ENCODE results near the gene LRPPRC. TPM values are rescaled to one million over a fixed set of nuclear protein-coding genes. Genes with fewer than 3 reads are reported as not detected.

LRPPRC gene
- total RNA-seq, 1 donor from 2014 or later, result 92.8 TPM

DNA sequence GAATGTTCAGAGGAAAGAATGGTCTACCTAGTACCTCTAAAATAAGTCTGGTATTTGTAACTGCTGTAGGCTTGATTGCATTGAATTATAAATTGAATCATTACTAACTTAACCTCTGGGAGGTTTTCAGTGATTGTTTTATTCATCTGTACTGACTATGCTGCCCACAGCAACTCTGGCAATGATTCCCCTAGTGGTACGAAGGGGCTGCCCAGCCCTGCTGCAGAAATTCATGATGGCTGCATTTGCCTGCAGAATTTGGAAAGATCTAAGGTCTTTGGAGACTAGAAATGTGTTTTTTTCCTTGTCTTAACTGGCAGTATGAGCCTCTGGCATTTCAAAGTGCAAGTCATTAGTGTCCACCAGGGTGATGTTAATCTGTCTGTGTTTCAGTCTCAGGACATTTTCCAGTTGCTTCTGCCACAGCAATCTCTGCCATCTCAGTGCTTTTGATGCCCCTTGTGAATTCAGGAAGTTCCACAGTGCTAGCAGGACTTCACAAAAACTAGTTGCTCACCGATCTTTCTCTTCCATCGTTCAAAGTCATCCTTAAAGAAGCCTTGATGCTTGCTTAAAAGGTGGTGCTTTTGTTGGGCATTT, 13.4 kb upstream of the LRPPRC start:
- H3K4me3 ChIP-seq (ENCODE audit: low read depth, low read length), result no peak overlapping the region
- no peak for DNase-seq (ENCODE audit: low read depth)
- H3K27me3 ChIP-seq (ENCODE audit: control insufficient read depth, insufficient read depth, low read length), result no peaks in the 10 kb centered on the region
- no peak for TF ChIP-seq CTCF (IDR thresholded peaks at IDR 0.05; ENCODE audit: insufficient read depth, low read length, poor library complexity, severe bottlenecking)
- H3K36me3 ChIP-seq (ENCODE audit: control insufficient read depth, insufficient read depth, low read length), result no peaks in the 10 kb centered on the region

DNA sequence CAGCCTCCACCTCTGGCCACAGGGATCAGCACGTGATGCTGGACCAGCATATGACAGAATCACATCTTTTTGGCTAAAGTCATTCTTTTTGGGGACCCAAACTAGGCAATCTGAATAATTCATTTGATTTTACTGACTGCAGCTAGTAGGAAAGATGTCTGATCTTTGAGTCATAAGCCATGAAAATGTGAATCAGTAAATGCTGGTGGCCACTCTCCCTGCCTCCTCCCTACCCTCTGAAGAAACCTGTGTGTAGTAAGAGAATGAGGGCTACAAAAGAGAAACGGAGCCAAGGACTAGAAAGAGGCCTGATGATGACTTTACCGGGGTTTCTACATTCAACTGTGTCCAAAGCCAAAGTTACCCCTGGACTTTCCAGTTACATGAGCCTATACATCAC, 10.1 kb upstream of the LRPPRC start:
- no peak for TF ChIP-seq CTCF (IDR thresholded peaks at IDR 0.05; ENCODE audit: insufficient read depth, low read length, poor library complexity, severe bottlenecking)
- H3K36me3 ChIP-seq (ENCODE audit: control insufficient read depth, insufficient read depth, low read length), result no peaks in the 10 kb centered on the region
- no peaks in the 10 kb centered on the region for H3K27me3 ChIP-seq (ENCODE audit: control insufficient read depth, insufficient read depth, low read length)
- no peak overlapping the region for H3K4me3 ChIP-seq (ENCODE audit: low read depth, low read length)
- no peak for DNase-seq (ENCODE audit: low read depth)

DNA sequence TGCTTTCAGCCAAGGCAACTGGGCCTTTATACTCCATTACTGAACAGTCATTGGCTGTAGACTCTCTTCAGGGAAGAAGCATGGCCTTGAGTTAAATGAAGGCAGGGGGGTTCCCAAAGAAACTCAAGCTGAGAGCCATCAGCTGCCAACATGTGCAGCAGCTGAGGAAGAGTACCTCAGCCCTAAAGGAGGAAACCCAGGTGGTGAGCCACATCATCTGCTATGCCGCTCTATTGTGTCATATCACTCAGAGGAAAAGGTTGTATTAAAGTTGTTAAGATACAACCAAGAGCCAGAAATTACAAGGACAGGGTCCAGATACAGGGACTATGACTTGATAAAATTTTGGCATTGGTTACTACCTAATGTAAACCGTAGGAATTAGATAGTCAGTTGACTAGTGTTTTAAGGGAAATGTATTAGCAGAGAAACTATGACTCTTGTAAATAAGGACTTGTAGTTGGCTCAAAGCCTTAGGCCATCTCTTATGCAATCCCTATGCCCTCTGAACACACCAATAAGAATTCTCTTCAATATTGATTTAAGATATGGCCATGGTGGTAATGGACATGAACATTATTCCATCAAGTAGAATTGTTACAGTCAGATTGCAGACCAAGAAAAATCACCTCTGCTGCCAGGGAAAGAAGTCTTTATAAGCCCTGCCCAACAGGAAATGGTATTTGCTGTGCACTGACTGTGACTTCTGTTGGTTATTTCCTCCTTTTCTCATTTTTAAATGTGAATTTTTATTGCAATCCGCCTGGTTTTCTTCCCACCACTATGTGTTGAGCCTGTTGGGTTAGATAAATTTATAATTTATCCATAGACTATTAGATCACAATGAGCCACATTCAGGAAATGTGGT, 9.2 kb upstream of the LRPPRC start:
- Histone ChIP-seq H3K4me3 (ENCODE audit: low read depth, low read length) (no peak overlapping the region), H3K36me3 (ENCODE audit: control insufficient read depth, insufficient read depth, low read length) (no peaks in the 10 kb centered on the region), H3K27me3 (ENCODE audit: control insufficient read depth, insufficient read depth, low read length) (no peaks in the 10 kb centered on the region)
- no peak for TF ChIP-seq CTCF (IDR thresholded peaks at IDR 0.05; ENCODE audit: insufficient read depth, low read length, poor library complexity, severe bottlenecking)
- no peak for DNase-seq (ENCODE audit: low read depth)

DNA sequence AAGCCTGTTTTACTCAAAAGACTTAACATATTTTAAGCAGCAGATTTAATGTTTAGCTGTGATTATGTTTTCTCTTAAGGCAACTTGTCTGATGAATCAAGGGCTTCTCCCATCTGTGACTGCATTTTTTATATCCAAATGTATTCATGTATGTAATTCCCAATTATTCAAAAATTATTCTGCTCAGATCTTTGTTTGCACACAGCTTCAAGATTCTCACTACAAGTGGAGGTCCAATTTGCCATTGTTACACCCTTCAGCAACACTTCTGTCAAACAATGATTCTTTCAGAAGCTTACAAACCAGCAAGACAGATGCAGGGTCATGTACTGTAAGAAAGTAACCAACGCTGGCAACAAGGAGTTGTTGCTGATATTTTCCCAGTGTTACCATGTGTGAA, 5.9 kb upstream of the LRPPRC start:
- no peak overlapping the region for H3K4me3 ChIP-seq (ENCODE audit: low read depth, low read length)
- no peaks in the 10 kb centered on the region for H3K36me3 ChIP-seq (ENCODE audit: control insufficient read depth, insufficient read depth, low read length)
- no peaks in the 10 kb centered on the region for H3K27me3 ChIP-seq (ENCODE audit: control insufficient read depth, insufficient read depth, low read length)
- no peak for DNase-seq (ENCODE audit: low read depth)
- TF ChIP-seq CTCF (IDR thresholded peaks at IDR 0.05; ENCODE audit: insufficient read depth, low read length, poor library complexity, severe bottlenecking), result no peak

- Histone ChIP-seq H3K4me3 (ENCODE audit: low read depth, low read length) (no peak overlapping the region), H3K36me3 (ENCODE audit: control insufficient read depth, insufficient read depth, low read length) (no peaks in the 10 kb centered on the region), H3K27me3 (ENCODE audit: control insufficient read depth, insufficient read depth, low read length) (no peaks in the 10 kb centered on the region)
- no peak for DNase-seq (ENCODE audit: low read depth)
- no peak for TF ChIP-seq CTCF (IDR thresholded peaks at IDR 0.05; ENCODE audit: insufficient read depth, low read length, poor library complexity, severe bottlenecking)
Observed at GRCh38 chr2:43998263-43998662, 2.5 kb upstream of the LRPPRC start.

Data from kidney epithelial cell (primary cell).